ENCODE measurements around the gene ATP5MK. TPM values are rescaled to one million over a fixed set of nuclear protein-coding genes. Genes with fewer than 3 reads are reported as not detected.
A peak's percentile ranks its signal among the peaks of the same experiment; 100 is the strongest.

Gene ATP5MK
- 170 and 324 TPM in 2 replicates for polyA plus RNA-seq (2011; rRNA removed)
- 14.5 and 22.7 TPM in 2 replicates for polyA minus RNA-seq (2011; rRNA and poly(A)+ RNA removed)

GRCh38 chr10:103396067-103396788 lies at the start of gene ATP5MK, which contains the start of gene PDCD11:
TSS of gene ATP5MK (minus strand) at chr10:103396475. CDS start at chr10:103392457, 4,018 bp downstream.
TSS of gene PDCD11 (plus strand) at chr10:103396626. CDS start at chr10:103398427, 1,801 bp downstream.
- DNase-seq (ENCODE audit: low read depth): peak; percentile 90
- ChIA-PET POLR2A (no interaction called here), CTCF (interaction anchor here (0.7 to 1.7 kb wide), 4 partner anchors 11 to 110 kb away, joined by 3 to 5 read pairs (median 4); no protein-coding TSS in a partner anchor)
- Histone ChIP-seq H3K27me3 (ENCODE audit: control insufficient read depth, insufficient read depth, low read length) (no peaks in the 10 kb centered on the region), H3K36me3 (ENCODE audit: control insufficient read depth, insufficient read depth, low read length) (peaks cover 6% of the 10 kb centered on the region), H3K4me3 (ENCODE audit: low read depth, low read length) (peak within 1 kb of the TSS; percentile 92)
- peak; percentile 36; the same call in 1 of the 2 replicates for TF ChIP-seq CTCF (IDR thresholded peaks at IDR 0.05; ENCODE audit: insufficient read depth, low read depth, low read length)

- peaks cover 62% of the 10 kb centered on the region for H3K36me3 ChIP-seq (ENCODE audit: control insufficient read depth, insufficient read depth, low read length)
- no peak overlapping the region for H3K4me3 ChIP-seq (ENCODE audit: low read depth, low read length)
- POLR2A ChIA-PET: no interaction called here
- TF ChIP-seq CTCF (IDR thresholded peaks at IDR 0.05; ENCODE audit: insufficient read depth, low read depth, low read length): no peak
- no peak for DNase-seq (ENCODE audit: low read depth)
- CTCF ChIA-PET: no interaction called here
- H3K27me3 ChIP-seq (ENCODE audit: control insufficient read depth, insufficient read depth, low read length): no peaks in the 10 kb centered on the region
These were observed 49.1 kb upstream of the ATP5MK start for GRCh38 chr10:103445366-103445765.

- ChIA-PET POLR2A (no interaction called here), CTCF (interaction anchor here (0.7 kb wide), 1 partner anchor 44 kb away, joined by 3 read pairs; no protein-coding TSS in a partner anchor)
- H3K4me3 ChIP-seq (ENCODE audit: low read depth, low read length): no peak overlapping the region
- TF ChIP-seq CTCF (IDR thresholded peaks at IDR 0.05; ENCODE audit: insufficient read depth, low read depth, low read length): no peak
- peaks cover 58% of the 10 kb centered on the region for H3K36me3 ChIP-seq (ENCODE audit: control insufficient read depth, insufficient read depth, low read length)
- no peak for DNase-seq (ENCODE audit: low read depth)
- no peaks in the 10 kb centered on the region for H3K27me3 ChIP-seq (ENCODE audit: control insufficient read depth, insufficient read depth, low read length)
These were observed 48.2 kb upstream of the ATP5MK start for GRCh38 chr10:103444478-103444877.

GRCh38 chr10:103443475-103444185 lies 47.4 kb upstream of the ATP5MK start:
- CTCF ChIA-PET: no interaction called here

More at GRCh38 chr10:103443475-103444185, 47.4 kb upstream of the ATP5MK start:
- no peak for TF ChIP-seq CTCF (IDR thresholded peaks at IDR 0.05; ENCODE audit: insufficient read depth, low read depth, low read length)
- Histone ChIP-seq H3K27me3 (ENCODE audit: control insufficient read depth, insufficient read depth, low read length) (no peaks in the 10 kb centered on the region), H3K36me3 (ENCODE audit: control insufficient read depth, insufficient read depth, low read length) (peaks cover 58% of the 10 kb centered on the region), H3K4me3 (ENCODE audit: low read depth, low read length) (no peak overlapping the region)
- no peak for DNase-seq (ENCODE audit: low read depth)
- POLR2A ChIA-PET: no interaction called here

Data from BJ (cell line).